ENCODE measurements around the gene CENPU. TPM values are rescaled to one million over a fixed set of nuclear protein-coding genes. Genes with fewer than 3 reads are reported as not detected.

CENPU gene
- total and polyA plus RNA-seq, 10 of the 15 experiments (the other 5 are each of a cell fraction or from before 2014, with no cell fraction given): 26.6 to 90.8 (median 53.8) TPM

GRCh38 chr4:184732126-184732525 is 1.8 kb downstream of the CENPU start:
- Histone ChIP-seq H3K36me3 (ENCODE audit: control insufficient read depth in 2 of 2, insufficient read depth in 2 of 2, low read length in 1 of 2) (peaks cover 3 to 15% of the 10 kb centered on the region in 2 experiments; a peak in 3 of 4 replicates), H3K4me1 (ENCODE audit: control insufficient read depth, insufficient read depth, low read length) (peaks cover 9% of the 10 kb centered on the region), H2AFZ (ENCODE audit: control insufficient read depth, low read depth, low read length) (no peak overlapping the region), H3K79me2 (ENCODE audit: control insufficient read depth, insufficient read depth, low read length) (peaks cover 52% of the 10 kb centered on the region), H3K9me3 (replicated peaks; ENCODE audit: control insufficient read depth, insufficient read depth, low read length) (no peaks in the 10 kb centered on the region; the same call in 1 of the 3 replicates), H4K20me1 (ENCODE audit: control insufficient read depth, insufficient read depth) (no peaks in the 10 kb centered on the region), H3K4me2 (ENCODE audit: control insufficient read depth, insufficient read depth) (peak overlapping the region; percentile 68), H3K27ac (ENCODE audit: control insufficient read depth, insufficient read depth) (no peak overlapping the region), H3K27me3 (replicated peaks in 1 of 2; ENCODE audit: control insufficient read depth in 2 of 2, insufficient read depth in 2 of 2, low read length in 1 of 2) (no peaks in the 10 kb centered on the region), H3K9ac (ENCODE audit: control insufficient read depth, insufficient read depth, low read length) (peak overlapping the region; percentile 95), H3K4me3 (peak overlapping the region; percentile 91)
- ATAC-seq: no peak
- in situ Hi-C loops (cut with MboI) (loop anchor here (10.0 kb wide), 1 partner anchor 447 kb away; no protein-coding TSS in a partner anchor), intact Hi-C loops (cut with micrococcal nuclease; ENCODE audit: unreplicated experiment) (loop anchor here (5.0 kb wide), 4 partner anchors 90 to 465 kb away; partner anchors contain the start of gene IRF2)
- BruUV-seq (replicated peaks): no TSS peak
- ChIA-PET SMC1A (ENCODE audit: uncharacterized antibody, unreplicated experiment) (interaction anchor here (0.6 to 1.8 kb wide), 7 partner anchors 11 to 480 kb away, joined by 3 to 5 read pairs (median 3); partner anchors contain the start of gene PRIMPOL), RAD21 (ENCODE audit: unreplicated experiment) (interaction anchor here (1.2 to 3.6 kb wide), 4 partner anchors 9 to 468 kb away, joined by 3 to 23 read pairs (median 18); partner anchors contain the start of genes CASP3 and PRIMPOL), POLR2A (interaction anchor here (0.7 to 0.9 kb wide), 3 partner anchors 11 to 468 kb away, joined by 3 to 4 read pairs (median 3); no protein-coding TSS in a partner anchor), CTCF (interaction anchor here (1.0 to 2.5 kb wide), 3 partner anchors 8 to 468 kb away, joined by 4 to 19 read pairs (median 9); no protein-coding TSS in a partner anchor)
- WGBS (ENCODE audit: insufficient coverage, insufficient replicate concordance, low lambda C conversion rate, missing lambda C conversion rate): 62% methylated on average over 4 of the region's 4 CpGs
- peak; percentile 12 for TF ChIP-seq MEF2B (IDR thresholded peaks at IDR 0.05; ENCODE audit: partially characterized antibody, poor library complexity, severe bottlenecking)
- TF ChIP-seq RAD21 (IDR thresholded peaks at IDR 0.05; ENCODE audit: insufficient read depth, low read depth, low read length): no peak
- FAIRE-seq: no peak
- no peak for DNase-seq (ENCODE audit: low read depth, low spot score)

- peaks cover 9% of the 10 kb centered on the region for H3K4me1 ChIP-seq (ENCODE audit: control insufficient read depth, insufficient read depth, low read length)
- H4K20me1 ChIP-seq (ENCODE audit: control insufficient read depth, insufficient read depth): no peaks in the 10 kb centered on the region
- no peaks in the 10 kb centered on the region for H3K27me3 ChIP-seq (replicated peaks in 1 of 2; ENCODE audit: control insufficient read depth in 2 of 2, insufficient read depth in 2 of 2, low read length in 1 of 2)
- whole genome bisulfite sequencing (ENCODE audit: insufficient coverage, insufficient replicate concordance, low lambda C conversion rate, missing lambda C conversion rate): 98% methylated on average over 6 of the region's 6 CpGs
- no peak for ATAC-seq
- ChIA-PET RAD21 (ENCODE audit: unreplicated experiment) (interaction anchor here (0.6 to 3.6 kb wide), 3 partner anchors 29 to 467 kb away, joined by 3 to 22 read pairs (median 15); partner anchors contain the start of genes CASP3 and PRIMPOL), POLR2A (interaction anchor here (0.9 kb wide), 1 partner anchor 10 kb away, joined by 3 read pairs; no protein-coding TSS in a partner anchor), CTCF (interaction anchor here (0.9 to 1.0 kb wide), 2 partner anchors 83 to 467 kb away, joined by 3 to 4 read pairs; no protein-coding TSS in a partner anchor), SMC1A (ENCODE audit: uncharacterized antibody, unreplicated experiment) (interaction anchor here (0.6 to 1.8 kb wide), 3 partner anchors 15 to 467 kb away, joined by 3 to 5 read pairs (median 3); partner anchors contain the start of gene PRIMPOL)
- no peak overlapping the region for H3K27ac ChIP-seq (ENCODE audit: control insufficient read depth, insufficient read depth)
- no peaks in the 10 kb centered on the region; the same call in 1 of the 3 replicates for H3K9me3 ChIP-seq (replicated peaks; ENCODE audit: control insufficient read depth, insufficient read depth, low read length)
- no TSS peak for BruUV-seq (replicated peaks)
- no peak for FAIRE-seq
- in situ Hi-C loops (cut with MboI): loop anchor here (10.0 kb wide), 1 partner anchor 446 kb away; no protein-coding TSS in a partner anchor
- DNase-seq (ENCODE audit: low read depth, low spot score): no peak
- intact Hi-C loops (cut with micrococcal nuclease; ENCODE audit: unreplicated experiment): loop anchor here (5.0 kb wide), 4 partner anchors 91 to 464 kb away; partner anchors contain the start of gene IRF2
- H2AFZ ChIP-seq (ENCODE audit: control insufficient read depth, low read depth, low read length): no peak overlapping the region; the same call in 1 of the 2 replicates
- H3K4me2 ChIP-seq (ENCODE audit: control insufficient read depth, insufficient read depth): peak overlapping the region; percentile 68
- peaks cover 3 to 15% of the 10 kb centered on the region in 2 experiments; a peak in 3 of 4 replicates for H3K36me3 ChIP-seq (ENCODE audit: control insufficient read depth in 2 of 2, insufficient read depth in 2 of 2, low read length in 1 of 2)
- no peak overlapping the region for H3K9ac ChIP-seq (ENCODE audit: control insufficient read depth, insufficient read depth, low read length)
- no peak overlapping the region for H3K4me3 ChIP-seq
- H3K79me2 ChIP-seq (ENCODE audit: control insufficient read depth, insufficient read depth, low read length): peaks cover 52% of the 10 kb centered on the region
- no peak for TF ChIP-seq IRF4 (IDR thresholded peaks at IDR 0.05; ENCODE audit: low read depth, low read length)
- no peak for TF ChIP-seq NFXL1 (IDR thresholded peaks at IDR 0.05; ENCODE audit: borderline replicate concordance)
- no peak for TF ChIP-seq CTCF (IDR thresholded peaks at IDR 0.05 in 2 of 3, conservative IDR thresholded peaks at IDR 0.05 in 1 of 3; ENCODE audit: control insufficient read depth in 2 of 3, extremely low read depth in 1 of 3, insufficient read depth in 1 of 3, low read depth in 3 of 3, low read length in 3 of 3)
- TF ChIP-seq SREBF2 (IDR thresholded peaks at IDR 0.05; ENCODE audit: low read length): no peak
- TF ChIP-seq MAX (IDR thresholded peaks at IDR 0.05; ENCODE audit: low read depth, low read length): no peak
- no peak for TF ChIP-seq PAX5 (IDR thresholded peaks at IDR 0.05; ENCODE audit: borderline replicate concordance, low read depth, low read length)
- no peak for TF ChIP-seq ZBED1 (IDR thresholded peaks at IDR 0.05; ENCODE audit: borderline replicate concordance)
- no peak for TF ChIP-seq EED (IDR thresholded peaks at IDR 0.05; ENCODE audit: low read depth)
Observed at GRCh38 chr4:184731056-184731455, 2.8 kb downstream of the CENPU start.
